NCI-H510A treated with DMSO at 0.1 percent for 48 hours (cell line): ENCODE measurements around the gene SLC22A12.

Source experiments
- DNase-seq: peaks from one replicate; lab custom pipeline; 2025; lab: John Stamatoyannopoulos, UW

The SLC22A12 gene

GRCh38 chr11:64628596-64628995, 37.6 kb downstream of the SLC22A12 start:
- no peak for DNase-seq

DNA sequence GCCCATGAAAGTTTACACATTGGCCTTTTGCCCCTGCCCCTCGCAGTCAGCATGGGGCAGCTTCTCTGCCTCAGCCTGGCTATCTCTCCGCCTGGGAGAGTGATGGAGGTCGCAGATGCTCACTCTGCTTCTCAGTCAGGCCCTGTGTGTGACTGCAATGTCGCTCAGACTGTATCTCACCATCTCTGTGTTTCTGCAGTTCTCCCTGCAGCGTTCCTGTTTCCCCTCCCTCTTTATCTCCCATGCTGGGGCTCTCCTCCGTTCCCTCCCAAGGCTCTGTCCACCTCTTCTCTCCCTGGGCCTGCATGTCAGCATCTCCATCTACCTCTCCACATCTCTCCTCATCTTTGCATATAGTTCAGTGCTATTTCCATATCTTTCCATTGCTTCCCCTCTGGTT, 38.1 kb downstream of the SLC22A12 start:
- no peak for DNase-seq

DNA sequence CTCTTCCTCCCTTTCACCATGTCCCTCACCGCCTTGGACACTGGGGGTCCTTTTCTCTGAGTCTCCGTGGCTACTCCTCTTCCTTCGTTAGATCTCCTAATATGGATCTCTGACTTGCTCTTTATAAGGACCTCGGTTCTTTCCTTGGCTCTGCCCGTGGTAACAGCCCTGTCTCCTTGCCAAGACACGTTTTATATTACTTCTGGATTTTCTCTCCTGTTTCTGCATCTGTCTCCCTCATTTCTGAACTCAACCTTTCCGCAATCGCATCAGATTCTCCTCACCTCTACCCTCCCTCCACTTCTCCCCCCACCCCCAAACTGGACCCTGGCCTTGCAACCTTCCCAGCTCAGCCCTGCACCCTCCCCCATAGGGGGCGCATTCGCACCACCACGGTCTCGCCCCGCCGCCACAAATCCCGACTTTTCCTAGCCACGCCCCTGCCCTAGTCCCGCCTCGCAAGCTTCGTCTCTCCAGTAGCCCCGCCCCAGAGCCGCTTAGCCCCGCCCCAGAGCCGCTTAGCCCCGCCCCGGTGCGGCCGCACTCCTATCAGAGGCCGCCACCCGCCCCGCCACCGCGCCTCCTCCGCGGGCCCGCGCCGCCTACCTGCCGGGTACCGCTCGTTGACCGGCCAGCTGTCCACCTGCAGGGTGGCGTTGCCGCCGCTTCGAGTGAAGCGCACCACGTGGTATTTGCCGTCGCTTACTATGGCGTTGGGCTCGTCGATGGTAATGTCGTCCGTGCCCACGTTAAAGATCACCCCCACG, 39.0 kb downstream of the SLC22A12 start:
- DNase-seq, result no peak

DNA sequence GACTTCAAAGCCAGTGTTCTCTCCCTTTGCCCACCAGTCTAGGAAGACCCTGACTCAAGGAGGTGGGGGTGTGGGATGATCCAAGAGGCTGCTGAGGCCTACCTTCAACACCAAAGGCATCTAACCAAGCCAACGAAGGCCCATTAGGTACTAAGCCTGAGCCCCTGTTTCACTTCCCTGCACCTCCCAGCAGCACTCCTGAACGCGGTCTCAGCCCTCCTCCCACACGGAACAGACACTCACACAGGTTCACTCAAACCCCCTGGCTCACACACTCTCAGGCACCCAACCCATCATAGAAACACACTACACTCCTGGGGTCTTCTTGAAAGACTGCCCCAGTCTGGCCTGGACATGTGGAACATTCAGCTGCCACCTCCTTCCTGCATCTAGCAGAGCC, 40.7 kb downstream of the SLC22A12 start:
- DNase-seq, result no peak

DNA sequence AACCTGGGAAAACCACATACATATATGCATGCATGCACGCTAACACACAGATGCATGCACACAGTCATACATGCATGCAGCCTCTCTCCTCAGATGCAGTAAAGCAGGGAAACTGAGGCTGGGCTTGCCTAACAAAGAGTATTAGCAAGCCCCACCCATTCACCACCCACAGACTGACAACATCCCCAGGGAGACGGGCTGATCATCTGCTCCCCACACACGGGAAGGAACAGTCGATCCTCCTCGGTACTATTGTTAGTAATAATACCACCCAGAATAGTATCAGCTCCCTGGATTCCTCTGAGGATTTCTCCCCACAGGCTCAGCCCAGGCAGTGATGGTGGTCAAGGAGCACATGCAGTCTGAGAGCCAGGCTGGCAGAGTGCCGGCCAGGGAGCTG, 41.2 kb downstream of the SLC22A12 start:
- no peak for DNase-seq

- DNase-seq, result no peak
Observed at GRCh38 chr11:64632654-64633053, 41.6 kb downstream of the SLC22A12 start.

DNA sequence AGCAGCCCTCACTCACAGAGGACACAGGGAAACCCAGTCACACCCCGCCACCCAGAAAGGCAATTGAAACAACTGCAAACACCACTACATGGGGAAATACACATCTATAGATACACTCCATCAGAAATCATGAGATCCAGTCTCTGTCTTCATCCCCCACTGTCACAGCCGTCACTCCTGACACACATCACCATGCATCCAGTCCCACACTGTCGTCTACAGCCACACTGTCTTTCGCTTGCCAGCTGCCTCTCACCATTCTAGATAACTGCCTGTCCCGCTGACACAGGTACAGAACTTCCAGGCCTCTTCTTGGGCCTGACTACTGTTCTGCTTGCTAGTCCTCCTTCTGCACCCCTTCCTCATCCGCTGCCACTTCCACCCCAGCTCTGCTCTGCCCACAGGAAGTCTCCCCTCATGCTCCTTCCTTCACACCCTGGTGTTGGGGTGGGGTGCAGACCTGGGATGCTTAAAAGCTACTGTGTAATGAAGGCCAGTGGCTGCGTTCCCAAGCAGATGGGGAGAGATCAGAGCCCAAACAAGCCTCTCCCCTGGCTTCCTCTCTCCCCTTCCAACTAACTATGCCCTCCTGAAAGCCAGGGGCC, 42.6 kb downstream of the SLC22A12 start:
- no peak for DNase-seq

DNA sequence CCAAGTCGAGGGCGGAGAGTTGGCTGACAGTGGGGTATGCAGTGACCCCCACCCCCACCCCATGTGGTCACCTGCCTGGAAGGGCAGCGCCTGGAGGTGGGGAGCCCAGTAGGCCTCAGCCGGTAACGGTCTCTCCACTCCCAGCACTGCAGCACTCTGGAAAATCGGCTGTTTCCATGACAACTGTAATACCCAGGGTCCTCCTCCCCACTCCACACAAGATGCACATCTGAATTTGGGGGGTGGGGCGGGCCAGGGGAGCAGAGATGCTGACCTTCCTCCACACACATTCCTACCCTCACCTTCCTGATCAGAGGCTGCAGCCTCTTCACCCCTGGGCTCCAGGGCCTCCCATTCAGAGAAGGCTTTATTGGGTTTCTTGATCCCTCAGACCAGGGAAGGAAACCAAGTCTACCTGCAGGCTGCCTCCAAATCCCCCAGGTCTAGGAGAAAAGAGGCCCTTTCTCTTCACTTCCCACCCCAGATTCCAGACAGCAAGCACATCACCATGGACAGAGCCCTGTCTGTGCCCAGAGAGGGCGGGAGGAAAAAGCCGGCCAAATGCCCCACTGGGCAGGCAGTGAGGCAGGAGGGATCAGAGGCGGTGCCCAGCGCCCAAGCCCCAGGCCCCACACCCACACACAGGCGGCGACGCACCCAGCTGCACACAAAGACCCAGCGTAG, 46.5 kb downstream of the SLC22A12 start:
- DNase-seq, result no peak

GRCh38 chr11:64638018-64638665, 47.1 kb downstream of the SLC22A12 start:
- DNase-seq, result no peak

DNA sequence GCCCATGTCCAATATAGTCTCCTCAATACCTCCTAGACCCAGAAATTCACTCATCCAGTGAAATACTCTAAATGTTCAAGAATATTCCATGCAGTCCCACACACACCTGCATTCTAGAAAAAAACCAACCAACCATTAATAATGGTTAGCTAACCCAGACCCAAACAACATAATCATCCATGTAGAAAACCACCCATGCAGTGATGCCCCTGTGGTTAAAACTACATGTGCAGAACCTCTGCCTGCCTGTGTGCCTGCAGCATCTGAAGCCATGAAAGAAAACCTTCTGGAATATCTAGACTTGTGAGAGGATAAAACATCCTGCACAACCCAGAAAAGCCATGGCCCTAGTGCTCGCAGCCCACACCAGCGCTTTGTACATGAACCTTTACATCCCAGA, 47.8 kb downstream of the SLC22A12 start:
- no peak for DNase-seq

GRCh38 chr11:64639885-64640284, 48.9 kb downstream of the SLC22A12 start:
- no peak for DNase-seq

GRCh38 chr11:64641596-64642417, 50.8 kb downstream of the SLC22A12 start:
- DNase-seq, result no peak

DNA sequence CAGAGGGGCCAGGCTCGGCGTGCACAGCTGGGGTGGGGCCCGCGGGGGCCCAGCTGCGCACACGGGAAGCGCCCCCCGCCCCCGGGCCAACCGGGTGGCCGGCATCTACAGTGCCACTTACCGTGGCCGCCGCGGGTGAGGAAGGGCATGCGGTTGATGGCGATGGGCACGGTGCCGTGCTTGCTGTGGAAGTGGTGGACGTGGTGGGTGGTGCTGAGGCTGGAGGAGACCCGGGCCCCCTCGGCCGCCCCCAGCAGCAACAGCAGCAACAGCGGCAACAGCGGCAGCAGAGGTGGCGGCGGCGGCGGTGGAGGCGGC, 51.4 kb downstream of the SLC22A12 start:
- DNase-seq, result no peak

DNA sequence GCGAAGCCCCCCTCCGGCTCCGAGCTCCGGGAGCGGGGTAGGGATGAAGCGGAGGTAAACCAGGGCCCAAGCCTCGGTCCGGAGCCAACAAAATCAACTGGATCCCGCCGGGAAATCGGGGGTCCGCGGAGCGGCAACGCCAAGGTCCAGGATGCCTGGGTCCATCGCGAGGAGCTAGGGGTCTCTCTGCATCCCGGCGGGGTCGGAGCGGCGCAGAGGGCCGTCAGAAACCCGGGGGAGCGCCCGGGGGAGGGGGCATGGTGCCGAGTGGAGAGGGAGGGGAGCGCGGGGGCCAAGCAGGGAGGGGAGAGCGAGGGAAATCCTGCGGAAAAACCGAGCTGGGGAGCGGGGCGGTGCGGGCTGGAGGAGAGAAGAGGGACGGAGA, 51.8 kb downstream of the SLC22A12 start:
- DNase-seq, result no peak

DNA sequence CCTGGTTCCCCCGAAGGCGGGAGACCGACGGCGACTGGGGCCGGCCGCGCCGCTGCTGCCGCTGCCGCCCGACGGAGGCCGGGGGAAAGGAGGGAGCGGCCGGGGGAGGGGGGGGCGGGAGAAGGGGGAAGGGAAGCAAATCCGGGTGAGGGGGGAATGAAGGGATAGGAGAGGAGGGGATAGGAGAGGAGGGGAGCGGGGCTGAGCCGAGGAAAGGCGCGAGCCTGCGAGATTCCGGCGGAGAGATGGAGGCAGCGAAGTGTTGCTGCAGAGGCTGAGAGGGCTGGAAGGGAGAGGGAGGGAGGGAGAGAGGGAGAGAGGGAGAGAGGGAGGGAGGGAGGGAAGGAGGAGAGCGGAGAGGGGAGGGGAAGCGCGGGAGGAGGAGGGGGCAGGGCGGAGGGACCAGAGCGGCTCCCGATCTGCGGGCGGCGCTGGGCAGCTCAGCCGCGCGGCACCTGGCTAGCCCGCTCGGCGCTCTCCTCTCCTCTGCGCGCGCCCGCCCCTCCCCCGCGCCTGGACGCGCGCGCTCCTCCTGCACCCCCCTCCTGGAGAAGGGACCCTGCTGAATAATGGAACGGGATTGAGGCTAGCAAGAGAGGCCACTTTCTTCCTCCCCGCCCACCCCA, 52.3 kb downstream of the SLC22A12 start:
- DNase-seq, result peak; percentile 5

DNA sequence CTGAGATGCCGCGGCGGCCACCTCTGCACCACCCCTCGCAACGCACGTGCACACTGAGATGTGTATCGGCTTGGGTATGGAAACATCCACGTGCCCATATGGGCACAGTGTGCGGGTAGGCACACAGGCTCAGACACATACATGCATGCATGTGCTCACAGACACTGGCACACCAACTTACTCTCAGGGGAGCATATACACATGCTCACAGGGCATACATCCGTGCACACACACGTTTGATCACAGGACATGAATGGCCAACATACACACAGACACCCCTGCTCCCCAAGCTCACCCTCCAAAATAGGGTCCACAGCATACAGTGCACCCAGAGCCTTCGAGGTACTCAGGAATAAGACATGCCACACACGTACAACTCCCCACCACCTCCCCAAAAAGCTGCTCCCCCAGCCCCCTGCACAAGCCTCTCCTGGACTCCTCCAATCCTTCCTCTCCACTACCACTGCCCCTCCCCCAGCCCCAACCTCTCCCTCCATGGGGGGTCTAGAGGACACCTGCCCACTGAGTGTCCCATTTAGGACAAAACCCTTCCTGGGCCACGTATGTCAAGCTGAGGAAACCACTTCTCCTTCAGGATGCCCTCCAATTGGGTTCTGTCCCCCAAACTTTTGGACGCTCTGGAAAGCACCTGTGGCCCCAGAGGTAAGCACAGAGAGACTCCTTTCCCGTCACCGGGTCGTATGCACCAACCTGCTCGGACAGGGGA, 53.1 kb downstream of the SLC22A12 start:
- no peak for DNase-seq

DNA sequence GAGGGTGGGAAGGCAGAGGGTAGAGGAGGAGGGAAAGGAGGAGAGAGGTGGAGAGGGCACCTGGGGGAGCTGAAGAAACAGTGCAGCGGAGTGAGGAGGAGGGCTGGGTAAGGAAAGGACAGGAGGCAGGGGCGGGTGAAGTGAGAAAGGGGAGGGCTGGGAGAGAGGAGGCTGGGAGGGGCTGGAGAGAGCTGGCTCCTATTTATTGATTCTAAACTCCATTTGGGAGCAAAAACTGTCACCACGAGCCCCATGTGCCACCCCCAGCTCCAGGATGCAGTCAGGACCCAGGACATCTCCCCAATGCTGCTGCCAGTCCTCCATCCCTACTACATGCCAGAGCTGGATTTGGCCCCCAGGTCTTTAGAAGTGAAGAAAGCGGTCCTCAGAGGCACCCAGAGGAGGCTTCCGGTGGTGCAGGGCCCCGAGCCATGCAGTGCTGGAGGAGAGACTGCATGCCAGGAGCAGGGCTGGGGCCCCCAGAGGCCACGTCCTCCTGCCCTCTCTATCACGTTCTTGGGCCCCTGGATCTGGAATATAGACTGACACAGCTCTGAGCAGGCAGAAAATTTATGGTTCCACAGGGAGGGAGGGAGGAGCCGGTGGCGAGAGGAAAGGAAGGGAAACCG, 53.7 kb downstream of the SLC22A12 start:
- DNase-seq, result no peak

DNA sequence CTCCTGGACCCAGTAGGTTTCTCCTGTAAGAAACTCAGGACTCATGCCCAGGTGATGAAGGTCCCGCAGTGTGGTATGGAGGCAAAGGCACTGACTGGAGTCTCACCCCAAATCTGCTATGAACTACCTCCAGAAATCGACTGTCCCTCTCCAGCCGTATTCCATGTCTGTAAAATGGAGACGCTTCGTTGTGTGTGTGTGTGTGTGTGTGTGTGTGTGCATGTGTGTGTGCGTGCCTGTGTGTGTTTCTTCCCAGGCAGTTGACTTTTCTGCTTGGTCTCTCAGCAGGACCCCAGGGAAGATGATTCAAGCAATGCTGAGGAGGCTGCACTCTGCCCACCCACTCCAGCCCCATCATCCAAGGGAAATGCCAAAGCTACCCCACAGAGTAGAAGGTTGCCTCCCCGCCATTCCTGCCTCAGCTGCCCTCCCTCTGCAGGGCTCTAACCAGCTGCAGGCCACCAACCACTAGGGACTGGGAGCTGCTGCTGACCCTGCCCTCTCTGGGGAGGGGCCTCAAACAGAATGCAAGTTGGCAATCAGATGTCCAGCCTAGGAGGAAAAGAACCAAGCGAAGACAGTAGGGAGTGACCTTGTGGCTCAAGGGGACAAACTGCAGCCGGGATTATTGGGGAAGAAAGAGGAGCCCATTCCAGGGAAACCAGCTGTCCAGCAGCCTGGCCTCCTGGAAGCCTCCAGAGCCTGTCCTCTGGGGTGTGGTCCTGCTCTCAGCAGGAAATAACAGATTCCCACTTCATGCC, 56.2 kb downstream of the SLC22A12 start:
- DNase-seq, result no peak

DNA sequence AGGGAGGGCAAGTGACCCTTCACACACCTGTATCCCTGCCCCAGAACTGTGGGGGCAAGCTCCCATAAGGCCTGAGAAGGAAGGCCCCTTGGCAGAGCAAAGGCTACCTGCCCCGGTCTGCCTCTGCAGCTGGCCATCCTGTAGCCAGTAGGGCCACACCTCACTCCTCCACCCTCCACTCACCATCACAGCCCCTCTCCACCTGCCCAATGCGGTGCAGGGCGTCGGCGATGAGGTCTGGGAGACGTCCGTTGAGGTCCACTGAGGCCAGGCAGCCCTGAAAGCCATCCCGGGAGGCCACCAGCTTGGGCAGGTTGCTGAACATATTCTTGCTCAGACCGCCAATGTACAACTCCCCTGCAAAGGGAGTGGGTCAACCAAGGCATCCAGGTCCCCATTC, 57.5 kb downstream of the SLC22A12 start:
- DNase-seq, result no peak

DNA sequence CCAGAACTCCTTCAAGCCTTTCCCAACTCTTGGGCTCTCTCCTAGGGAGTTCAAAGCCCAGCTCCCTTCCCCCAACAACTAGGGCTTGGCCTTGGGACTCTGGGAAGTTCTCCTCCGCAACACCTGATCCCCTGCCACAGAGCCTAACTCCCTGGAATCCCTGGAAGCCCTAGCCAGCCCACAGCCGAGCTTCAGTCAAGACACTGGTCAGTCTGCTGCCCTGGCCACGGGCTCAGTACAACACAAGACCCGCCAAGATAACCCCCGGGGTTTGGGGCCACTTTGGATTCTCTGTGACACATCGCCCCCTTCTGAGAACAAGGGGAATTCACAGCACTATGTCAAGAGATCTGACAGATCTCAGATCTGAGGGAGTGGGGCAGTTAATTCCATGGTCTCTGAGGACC, 58.3 kb downstream of the SLC22A12 start:
- no peak for DNase-seq
